Activated CD4-positive, alpha-beta memory T cell treated with anti-CD3 and anti-CD28 coated beads, Interleukin-2, amount 10 ng/mL, durations not matched to agents 7 days and 5 days (primary cell): ENCODE measurements around the gene KCNB1. TPM values are rescaled to one million over a fixed set of nuclear protein-coding genes. Genes with fewer than 3 reads are reported as not detected.

Experiments
- CTCF ChIA-PET: fragments of 350-600 bp; sonication (Branson Sonifier 250); formaldehyde crosslinking; loops from one replicate; lab custom pipeline; 2021; ENCODE audit warnings: antibody characterized with exemption, inconsistent platforms; lab: Charles Lee
- POLR2A ChIA-PET: fragments of 350-600 bp; sonication (Branson Sonifier 250); formaldehyde crosslinking; loops from one replicate; lab custom pipeline; 2021; ENCODE audit warnings: antibody characterized with exemption; lab: Charles Lee
- DNase-seq: peaks from one replicate; pipeline ENCODE4 v3.0.0-alpha.2; 2020
- H3K27ac Mint-ChIP-seq: one replicate; pipeline ENCODE4 v1.8.0; 2021; ENCODE audit warnings: mild to moderate bottlenecking, mixed read lengths
- H3K27me3 Mint-ChIP-seq: one replicate; pipeline ENCODE4 v1.8.0; 2021; ENCODE audit warnings: mixed read lengths
- H3K36me3 Mint-ChIP-seq: one replicate; pipeline ENCODE4 v1.8.0; 2021; ENCODE audit warnings: low read depth, mixed read lengths
- H3K4me1 Mint-ChIP-seq: one replicate; pipeline ENCODE4 v1.8.0; 2021; ENCODE audit warnings: mixed read lengths
- H3K4me3 Mint-ChIP-seq: one replicate; pipeline ENCODE4 v1.8.0; 2021; ENCODE audit warnings: mild to moderate bottlenecking, mixed read lengths
- H3K9me3 Mint-ChIP-seq: one replicate; pipeline ENCODE4 v1.8.0; 2021; ENCODE audit warnings: mixed read lengths
- total RNA-seq, 2 experiments: library from RNA; stranded (reverse); gene quantifications; one replicate each; pipeline ENCODE4 v1.2.3, GENCODE V29; 2021

Gene KCNB1
- total RNA-seq, 2 experiments from 2014 or later: 0.05 TPM; not detected in 1

DNA sequence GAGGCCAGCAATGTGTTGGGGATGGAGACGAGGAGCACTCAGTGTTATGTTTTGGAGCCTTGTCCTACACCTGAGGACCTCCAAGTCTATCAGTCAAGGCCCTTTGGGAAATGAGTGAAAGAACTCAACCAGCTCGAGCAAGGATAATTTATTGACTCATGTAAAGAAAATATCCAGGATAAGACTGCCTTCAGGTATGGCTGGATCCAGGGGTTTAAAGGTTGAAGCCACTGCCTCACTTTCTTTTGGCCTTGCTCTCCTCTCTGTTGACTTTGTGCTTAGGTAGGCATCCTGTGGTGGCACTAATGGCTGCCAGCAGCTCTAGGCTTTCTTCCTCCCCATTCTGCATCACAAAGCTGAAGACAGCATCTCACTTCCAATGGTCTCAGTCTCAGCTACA is 138.3 kb downstream of the KCNB1 start:
- H3K4me1 Mint-ChIP-seq: no peaks in the 10 kb centered on the region
- ChIA-PET POLR2A (no interaction called here), CTCF (interaction anchor here (0.6 to 1.7 kb wide), 4 partner anchors 9 to 1446 kb away, joined by 3 to 4 read pairs (median 4); no protein-coding TSS in a partner anchor)
- peaks cover 23% of the 10 kb centered on the region for H3K27me3 Mint-ChIP-seq
- H3K4me3 Mint-ChIP-seq: no peak overlapping the region
- no peaks in the 10 kb centered on the region for H3K9me3 Mint-ChIP-seq
- no peaks in the 10 kb centered on the region for H3K36me3 Mint-ChIP-seq
- H3K27ac Mint-ChIP-seq: no peak overlapping the region
- no peak for DNase-seq

DNA sequence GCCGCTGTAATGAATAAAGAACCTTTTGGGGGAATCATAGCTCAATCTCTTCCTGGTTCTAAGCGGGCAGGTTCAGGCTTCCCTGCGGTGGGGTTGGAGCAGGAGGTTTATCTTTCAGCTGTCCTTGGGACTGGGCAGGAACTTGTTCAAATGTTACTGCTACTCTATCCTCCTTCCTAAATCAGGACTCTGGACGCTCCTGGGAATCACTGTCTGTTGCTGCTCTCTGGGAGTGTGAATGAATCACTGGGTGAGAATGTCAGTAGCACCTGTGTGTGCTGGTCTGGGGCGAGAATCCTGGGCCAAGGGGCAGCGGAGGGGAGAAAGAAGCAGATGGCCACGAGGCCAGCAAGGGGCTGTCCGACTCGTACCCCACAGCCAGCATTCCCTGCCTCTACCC is 139.2 kb downstream of the KCNB1 start:
- POLR2A ChIA-PET: no interaction called here
- Mint-ChIP-seq H3K9me3 (no peaks in the 10 kb centered on the region), H3K4me3 (no peak overlapping the region), H3K27me3 (peaks cover 21% of the 10 kb centered on the region), H3K4me1 (no peaks in the 10 kb centered on the region), H3K36me3 (no peaks in the 10 kb centered on the region), H3K27ac (no peak overlapping the region)
- DNase-seq: no peak
- CTCF ChIA-PET: interaction anchor here (1.2 to 1.7 kb wide), 2 partner anchors 8 to 267 kb away, joined by 4 read pairs; no protein-coding TSS in a partner anchor

DNA sequence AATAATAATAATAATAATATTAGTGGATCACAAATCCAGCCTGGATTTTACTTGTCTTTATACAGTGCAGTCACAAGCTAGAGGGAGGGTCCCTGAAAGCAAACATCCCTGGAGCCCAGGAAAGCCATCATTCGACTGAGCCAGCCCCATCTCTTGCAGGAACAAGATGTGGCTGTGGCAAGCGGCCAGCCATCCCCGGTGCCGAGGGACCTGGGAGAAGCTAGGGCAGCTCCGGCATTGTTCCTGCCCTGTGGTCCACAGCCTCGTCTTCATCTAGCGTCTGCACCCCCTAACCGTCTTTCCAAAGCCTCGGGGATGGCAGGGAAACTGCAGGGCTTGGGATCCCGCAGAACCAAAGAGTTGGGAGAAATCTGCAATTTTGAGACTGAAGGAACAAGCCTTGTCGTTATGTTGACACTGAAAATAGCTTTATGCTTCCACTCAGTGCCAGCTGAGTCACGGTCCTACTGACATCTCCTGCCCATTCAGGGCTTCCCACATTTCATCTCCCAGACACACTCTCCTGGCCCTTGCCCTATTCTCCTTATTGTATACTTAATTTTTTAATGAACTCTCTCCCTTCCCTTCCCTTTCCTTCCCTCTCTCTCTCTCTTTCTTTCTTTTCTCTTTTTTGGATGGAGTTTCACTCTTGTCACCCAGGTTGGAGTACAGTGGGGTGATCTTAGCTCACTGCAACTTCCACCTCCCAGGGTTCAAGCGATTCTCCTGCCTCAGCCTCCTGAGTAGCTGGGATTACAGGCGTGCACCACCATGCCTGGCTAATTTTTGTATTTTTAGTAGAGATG is 142.1 kb downstream of the KCNB1 start:
- no peak overlapping the region for H3K27ac Mint-ChIP-seq

DNA sequence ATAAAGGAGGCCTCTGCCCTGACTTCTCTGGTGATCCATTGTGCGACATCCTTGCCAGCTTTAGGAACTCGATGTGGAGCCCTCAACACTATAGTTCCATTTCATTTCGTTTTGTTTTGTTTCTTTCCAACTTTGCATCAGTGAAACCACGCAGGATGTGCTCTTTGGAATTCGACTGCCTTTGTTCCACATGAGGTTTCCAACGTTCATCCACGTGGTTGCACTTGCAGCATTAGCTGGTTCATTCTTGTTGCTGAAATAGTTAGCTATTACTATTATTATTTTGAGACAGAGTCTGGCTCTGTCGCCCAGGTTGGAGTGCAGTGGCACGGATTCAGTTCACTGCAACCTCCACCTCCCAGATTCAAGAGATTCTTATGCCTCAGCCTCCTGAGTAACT is 143.3 kb downstream of the KCNB1 start:
- Mint-ChIP-seq H3K36me3 (no peaks in the 10 kb centered on the region), H3K9me3 (no peaks in the 10 kb centered on the region), H3K4me3 (no peak overlapping the region), H3K27me3 (peaks cover 26% of the 10 kb centered on the region), H3K4me1 (no peaks in the 10 kb centered on the region), H3K27ac (no peak overlapping the region)
- ChIA-PET CTCF (interaction anchor here (2.5 kb wide), 1 partner anchor 145 kb away, joined by 10 read pairs; no protein-coding TSS in a partner anchor), POLR2A (no interaction called here)
- no peak for DNase-seq

More for the DNA sequence above, 142.1 kb downstream of the KCNB1 start:
- Mint-ChIP-seq H3K9me3 (no peaks in the 10 kb centered on the region), H3K4me3 (no peak overlapping the region), H3K36me3 (no peaks in the 10 kb centered on the region), H3K27me3 (peaks cover 26% of the 10 kb centered on the region), H3K4me1 (no peaks in the 10 kb centered on the region)
- ChIA-PET CTCF (interaction anchor here (0.9 to 1.2 kb wide), 2 partner anchors 9 to 264 kb away, joined by 3 to 4 read pairs; no protein-coding TSS in a partner anchor), POLR2A (no interaction called here)
- no peak for DNase-seq

DNA sequence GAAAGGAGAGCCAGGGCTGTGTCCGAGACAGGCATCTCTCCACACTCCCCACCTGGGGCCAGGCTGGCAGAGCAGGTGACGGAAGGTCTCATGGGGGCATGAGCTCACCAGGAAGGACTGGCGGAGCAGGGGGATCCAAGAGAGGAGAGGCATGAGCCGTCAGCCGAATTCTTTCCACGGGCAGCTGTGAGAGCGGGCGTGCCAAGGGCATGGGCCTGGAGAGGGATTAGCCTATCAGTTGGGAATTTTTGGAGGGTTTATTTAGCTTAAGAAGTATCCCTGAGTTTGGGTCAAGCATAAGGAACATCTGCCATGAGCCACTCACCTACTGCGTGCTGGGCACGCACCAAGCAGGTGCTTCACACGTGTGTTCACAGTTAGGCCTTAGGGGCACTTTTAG is 144.4 kb downstream of the KCNB1 start:
- ChIA-PET CTCF (interaction anchor here (2.5 to 4.6 kb wide), 2 partner anchors 146 to 196 kb away, joined by 10 to 30 read pairs; no protein-coding TSS in a partner anchor), POLR2A (interaction anchor here (1.0 kb wide), 1 partner anchor 146 kb away, joined by 3 read pairs; no protein-coding TSS in a partner anchor)
- Mint-ChIP-seq H3K4me1 (no peaks in the 10 kb centered on the region), H3K4me3 (no peak overlapping the region), H3K36me3 (no peaks in the 10 kb centered on the region), H3K27me3 (peaks cover 22% of the 10 kb centered on the region), H3K27ac (no peak overlapping the region), H3K9me3 (no peaks in the 10 kb centered on the region)
- no peak for DNase-seq

DNA sequence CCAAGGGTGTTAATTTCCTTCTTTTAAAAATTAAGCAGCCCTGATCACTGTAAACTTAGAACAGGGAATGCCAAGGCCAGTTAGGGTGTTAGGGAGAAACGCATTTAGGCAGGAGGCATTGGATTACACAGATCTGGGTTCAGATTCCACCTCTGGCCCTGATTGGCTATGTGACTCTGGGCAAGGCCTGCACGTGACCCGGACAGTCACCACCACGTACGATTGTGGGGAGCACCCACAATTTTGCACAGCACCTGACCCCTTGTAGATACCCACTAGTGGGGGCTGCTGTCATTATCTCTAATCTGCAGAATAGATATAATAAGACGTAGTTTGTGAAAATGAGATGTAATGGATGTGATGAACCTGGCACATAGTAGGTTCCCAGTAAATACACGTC is 145.1 kb downstream of the KCNB1 start:
- H3K27me3 Mint-ChIP-seq: peaks cover 26% of the 10 kb centered on the region
- ChIA-PET CTCF (interaction anchor here (2.5 to 4.6 kb wide), 2 partner anchors 147 to 197 kb away, joined by 10 to 30 read pairs; no protein-coding TSS in a partner anchor), POLR2A (interaction anchor here (1.0 kb wide), 1 partner anchor 147 kb away, joined by 3 read pairs; no protein-coding TSS in a partner anchor)
- DNase-seq: no peak
- H3K4me1 Mint-ChIP-seq: no peaks in the 10 kb centered on the region
- no peak overlapping the region for H3K27ac Mint-ChIP-seq
- H3K36me3 Mint-ChIP-seq: no peaks in the 10 kb centered on the region
- H3K9me3 Mint-ChIP-seq: no peaks in the 10 kb centered on the region
- no peak overlapping the region for H3K4me3 Mint-ChIP-seq

DNA sequence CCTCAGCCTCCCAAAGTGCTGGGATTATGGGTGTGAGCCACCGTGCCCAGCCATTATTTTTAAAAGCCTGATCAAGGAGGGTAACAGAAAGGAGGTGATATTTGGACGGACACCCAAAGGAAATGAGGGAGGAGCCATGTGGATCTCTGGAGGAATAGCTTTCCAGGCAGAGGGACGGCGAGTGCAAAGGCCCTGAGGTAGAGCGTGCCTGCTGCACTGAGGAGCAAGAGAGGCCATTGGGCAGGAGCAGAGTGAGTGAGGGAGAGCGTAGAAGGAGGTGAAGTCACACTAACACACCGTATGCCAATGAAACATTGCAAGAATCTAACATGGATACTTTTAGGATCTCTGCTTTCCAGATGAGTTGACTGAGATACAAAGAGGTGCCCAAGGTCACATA is 145.7 kb downstream of the KCNB1 start:
- Mint-ChIP-seq H3K4me1 (no peaks in the 10 kb centered on the region), H3K4me3 (no peak overlapping the region), H3K36me3 (no peaks in the 10 kb centered on the region), H3K27me3 (peaks cover 28% of the 10 kb centered on the region), H3K27ac (no peak overlapping the region), H3K9me3 (no peaks in the 10 kb centered on the region)
- ChIA-PET POLR2A (no interaction called here), CTCF (interaction anchor here (1.0 to 5.8 kb wide), 3 partner anchors 148 to 197 kb away, joined by 3 to 30 read pairs (median 28); no protein-coding TSS in a partner anchor)
- DNase-seq: no peak

DNA sequence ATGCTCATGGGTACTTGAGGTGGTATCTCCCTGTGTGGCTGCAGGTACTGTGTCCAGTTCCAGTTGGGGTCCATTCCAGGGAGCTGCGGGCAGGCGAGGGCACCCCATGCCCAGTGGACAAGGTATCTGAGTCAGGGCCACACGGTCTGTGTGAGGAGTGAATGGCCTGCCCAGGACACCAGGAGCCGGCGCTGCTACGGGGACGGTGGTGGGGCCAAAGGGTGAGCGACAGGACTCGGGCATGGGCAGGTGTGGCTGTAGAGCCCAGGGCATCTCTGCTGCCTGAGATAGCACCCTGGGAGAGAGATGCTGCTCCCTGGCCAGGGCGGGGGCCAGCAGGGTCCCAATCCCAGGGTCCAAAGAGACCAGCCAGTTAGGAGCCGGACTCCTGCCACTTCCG is 147.0 kb downstream of the KCNB1 start:
- H3K36me3 Mint-ChIP-seq: no peaks in the 10 kb centered on the region
- H3K4me1 Mint-ChIP-seq: no peaks in the 10 kb centered on the region

DNA sequence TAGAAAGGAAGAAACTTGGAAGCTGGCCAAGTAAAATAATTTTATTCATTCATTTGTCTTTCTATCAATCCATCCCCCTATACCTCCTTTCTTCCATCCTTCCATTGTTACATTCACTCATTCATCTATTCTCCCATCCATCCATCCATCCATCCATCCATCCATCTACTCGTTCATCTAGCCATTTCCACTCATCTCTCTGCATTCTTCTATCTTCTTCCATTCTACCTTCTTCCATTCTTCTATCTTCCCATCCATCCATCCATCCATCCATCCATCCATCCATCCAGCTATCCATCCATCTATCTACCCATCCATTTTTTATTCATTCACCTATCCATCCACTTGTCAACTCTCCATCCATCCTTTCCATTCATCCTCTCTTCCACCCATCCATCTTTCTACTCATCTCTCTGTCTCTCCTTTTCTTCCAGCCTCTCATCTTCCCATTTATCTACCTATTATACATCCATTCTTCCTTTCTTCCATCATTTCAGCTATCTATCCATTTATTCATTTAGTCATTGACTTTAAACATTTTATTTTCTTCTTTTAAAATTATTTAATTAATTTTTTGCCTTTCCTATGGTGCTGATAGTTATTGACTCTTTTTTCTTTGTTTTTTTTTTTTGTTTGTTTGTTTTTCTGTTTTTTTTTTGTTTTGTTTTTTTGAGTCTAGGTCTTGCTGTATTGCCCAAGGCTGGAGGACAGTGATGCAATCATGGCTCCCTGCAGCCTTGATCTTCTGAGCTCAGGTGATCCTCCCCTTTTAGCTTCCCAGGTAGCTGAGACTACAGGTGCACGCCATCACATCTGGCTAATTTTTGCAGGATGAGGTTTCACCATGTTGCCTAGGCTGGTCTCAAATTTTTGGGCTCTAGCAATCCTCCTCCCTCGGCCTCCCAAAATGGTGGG is 151.5 kb downstream of the KCNB1 start:
- no peak for DNase-seq
- ChIA-PET POLR2A (interaction anchor here (1.1 kb wide), 1 partner anchor 204 kb away, joined by 3 read pairs; no protein-coding TSS in a partner anchor), CTCF (interaction anchor here (0.7 to 5.8 kb wide), 7 partner anchors 9 to 1366 kb away, joined by 3 to 28 read pairs (median 4); no protein-coding TSS in a partner anchor)
- Mint-ChIP-seq H3K27me3 (peaks cover 49% of the 10 kb centered on the region), H3K4me1 (no peaks in the 10 kb centered on the region), H3K4me3 (no peak overlapping the region), H3K36me3 (no peaks in the 10 kb centered on the region), H3K9me3 (no peaks in the 10 kb centered on the region), H3K27ac (no peak overlapping the region)

More for the DNA sequence above, 147.0 kb downstream of the KCNB1 start:
- H3K27me3 Mint-ChIP-seq: peaks cover 36% of the 10 kb centered on the region
- DNase-seq: no peak
- no peaks in the 10 kb centered on the region for H3K9me3 Mint-ChIP-seq
- CTCF ChIA-PET: interaction anchor here (1.0 to 5.8 kb wide), 8 partner anchors 8 to 199 kb away, joined by 3 to 30 read pairs (median 5); no protein-coding TSS in a partner anchor
- H3K27ac Mint-ChIP-seq: no peak overlapping the region
- H3K4me3 Mint-ChIP-seq: no peak overlapping the region
- POLR2A ChIA-PET: no interaction called here

DNA sequence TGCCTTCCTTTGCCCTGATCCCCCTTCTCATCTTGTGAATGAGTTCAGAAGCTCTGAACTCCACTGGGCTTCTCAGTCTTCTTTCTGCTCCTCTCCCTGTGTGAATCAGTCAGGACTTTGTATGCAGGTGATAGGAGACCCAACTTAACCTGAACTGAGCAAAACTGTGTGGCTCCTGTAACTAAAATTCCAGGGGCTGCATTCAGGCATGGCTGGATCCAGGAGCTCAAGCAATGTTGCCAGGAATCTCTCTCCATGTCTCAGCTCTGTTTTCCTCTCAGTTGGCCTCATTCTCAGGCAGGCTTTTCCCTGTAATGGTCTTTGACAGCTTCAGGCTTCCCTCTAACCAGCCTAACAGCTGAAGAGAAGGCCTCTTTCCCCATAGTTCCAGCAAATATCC is 153.7 kb downstream of the KCNB1 start:
- ChIA-PET POLR2A (interaction anchor here (1.0 kb wide), 1 partner anchor 85 kb away, joined by 3 read pairs; no protein-coding TSS in a partner anchor), CTCF (no interaction called here)
- no peak for DNase-seq
- Mint-ChIP-seq H3K27ac (no peak overlapping the region), H3K36me3 (no peaks in the 10 kb centered on the region), H3K4me3 (no peak overlapping the region), H3K9me3 (no peaks in the 10 kb centered on the region), H3K27me3 (peaks cover 51% of the 10 kb centered on the region), H3K4me1 (peaks cover 16% of the 10 kb centered on the region)

DNA sequence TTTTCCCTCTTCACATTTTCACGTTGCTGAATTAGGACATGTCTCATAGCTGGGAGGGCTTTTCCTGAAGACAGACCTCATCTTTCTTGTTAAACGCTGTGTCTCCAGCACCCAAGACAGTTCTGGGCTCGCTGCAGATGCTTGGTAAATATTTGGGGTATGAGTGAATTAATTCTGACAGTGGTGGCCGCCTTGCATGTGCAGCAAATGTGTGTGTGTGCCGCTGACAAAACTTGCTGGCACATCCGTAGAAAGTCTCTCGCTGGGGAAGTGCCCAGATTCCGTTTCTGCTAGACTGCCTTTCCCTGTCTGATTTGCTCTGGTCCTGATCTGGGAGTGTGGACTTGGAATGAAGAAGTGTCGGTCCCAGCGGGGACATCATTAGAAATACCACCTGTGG is 156.4 kb downstream of the KCNB1 start:
- Mint-ChIP-seq H3K27ac (no peak overlapping the region), H3K4me1 (peaks cover 32% of the 10 kb centered on the region), H3K4me3 (no peak overlapping the region), H3K36me3 (no peaks in the 10 kb centered on the region), H3K9me3 (no peaks in the 10 kb centered on the region), H3K27me3 (peaks cover 43% of the 10 kb centered on the region)
- POLR2A ChIA-PET: no interaction called here
- CTCF ChIA-PET: no interaction called here
- DNase-seq: no peak

DNA sequence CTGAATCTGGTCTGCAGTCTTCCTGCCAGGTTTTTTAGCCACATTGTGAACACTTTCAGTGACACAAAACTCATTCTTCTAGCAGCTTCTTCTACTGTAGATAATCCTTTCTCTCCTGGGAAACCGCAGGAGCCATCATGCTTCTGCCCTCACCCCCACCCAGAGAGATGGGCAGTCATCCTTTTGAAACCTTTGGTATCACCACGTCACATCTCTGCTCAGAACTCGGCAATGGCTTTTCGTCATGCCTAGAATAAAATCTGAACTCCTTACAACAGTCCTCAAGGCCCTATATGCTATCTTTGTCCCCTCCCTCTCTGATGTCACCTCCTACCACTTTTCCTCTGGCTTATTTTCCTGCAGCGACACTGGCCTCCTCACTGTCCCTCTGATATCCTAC is 158.2 kb downstream of the KCNB1 start:
- H3K4me3 Mint-ChIP-seq: no peak overlapping the region
- peaks cover 32% of the 10 kb centered on the region for H3K4me1 Mint-ChIP-seq
- H3K36me3 Mint-ChIP-seq: no peaks in the 10 kb centered on the region
- peak overlapping the region; percentile 74 for H3K27ac Mint-ChIP-seq
- peaks cover 45% of the 10 kb centered on the region for H3K27me3 Mint-ChIP-seq
- H3K9me3 Mint-ChIP-seq: no peaks in the 10 kb centered on the region
- ChIA-PET CTCF (interaction anchor here (0.8 to 3.3 kb wide), 8 partner anchors 10 to 210 kb away, joined by 3 to 8 read pairs (median 6); no protein-coding TSS in a partner anchor), POLR2A (interaction anchor here (1.0 to 6.2 kb wide), 2 partner anchors 43 to 46 kb away, joined by 3 to 72 read pairs; partner anchors contain the start of gene ZNFX1)
- no peak for DNase-seq
